ENCODE results near the gene COPRS. TPM values are rescaled to one million over a fixed set of nuclear protein-coding genes. Genes with fewer than 3 reads are reported as not detected.

The COPRS gene
- total RNA-seq, 4 donors from 2014 or later: 23.8 to 45.2 (median 37.0) TPM

GRCh38 chr17:31869031-31869430, 10.0 kb upstream of the COPRS start:
- Histone ChIP-seq H3K4me3 (no peak overlapping the region), H3K4me1 (no peaks in the 10 kb centered on the region), H3K27ac (no peak overlapping the region), H3K36me3 (peaks cover 6 to 100% (median 64%) of the 10 kb centered on the region in 3 donors), H3K9me3 (no peaks in the 10 kb centered on the region), H3K27me3 (no peaks in the 10 kb centered on the region)
- intact Hi-C loops (cut with DNase I): no loop called here
- DNase-seq: no peak
- TF ChIP-seq POLR2A (IDR thresholded peaks at IDR 0.05): no peak
- TF ChIP-seq CTCF (IDR thresholded peaks at IDR 0.05): no peak
- WGBS, 2 donors: 100% methylated on average over 2 of the region's 2 CpGs

- peak overlapping the region; percentile 68 to 90 (median 81) for H3K4me3 ChIP-seq
- TF ChIP-seq POLR2A (IDR thresholded peaks at IDR 0.05): no peak
- no peak for TF ChIP-seq CTCF (IDR thresholded peaks at IDR 0.05)
- WGBS, 2 donors: 16 to 24% methylated on average over 8 to 15 of the region's 16 CpGs
- peaks cover 0 to 27% (median 15%) of the 10 kb centered on the region in 3 donors for H3K4me1 ChIP-seq
- H3K9me3 ChIP-seq: no peaks in the 10 kb centered on the region
- DNase-seq: no peak
- peak overlapping the region; percentile 35 to 93 (median 90) for H3K27ac ChIP-seq
- intact Hi-C loops (cut with DNase I): no loop called here
- no peaks in the 10 kb centered on the region for H3K27me3 ChIP-seq
- peaks cover 0 to 53% (median 16%) of the 10 kb centered on the region in 3 donors for H3K36me3 ChIP-seq
These were observed 504 bp upstream of the COPRS start for GRCh38 chr17:31859487-31860008.

GRCh38 chr17:31857920-31858641, 963 bp downstream of the COPRS start:
- Histone ChIP-seq H3K27ac (peak overlapping the region; percentile 58 to 93 (median 90)), H3K4me3 (peak overlapping the region; percentile 68 to 90 (median 81)), H3K36me3 (peaks cover 0 to 39% (median 7%) of the 10 kb centered on the region in 3 donors), H3K9me3 (no peaks in the 10 kb centered on the region), H3K27me3 (no peaks in the 10 kb centered on the region), H3K4me1 (peaks cover 0 to 27% (median 15%) of the 10 kb centered on the region in 3 donors)
- WGBS, 2 donors: 34 to 37% methylated on average over 9 to 13 of the region's 13 CpGs
- intact Hi-C loops (cut with DNase I): no loop called here
- TF ChIP-seq POLR2A (IDR thresholded peaks at IDR 0.05) (no peak), CTCF (IDR thresholded peaks at IDR 0.05) (no peak)
- DNase-seq: no peak

GRCh38 chr17:31856750-31857149, 2.3 kb downstream of the COPRS start:
- Histone ChIP-seq H3K36me3 (peaks cover 6 to 39% (median 7%) of the 10 kb centered on the region in 3 donors), H3K9me3 (no peaks in the 10 kb centered on the region), H3K27ac (no peak overlapping the region), H3K4me3 (no peak overlapping the region), H3K27me3 (no peaks in the 10 kb centered on the region), H3K4me1 (peaks cover 0 to 27% (median 15%) of the 10 kb centered on the region in 3 donors)
- intact Hi-C loops (cut with DNase I): no loop called here
- DNase-seq: no peak
- WGBS, 2 donors: 88 to 95% methylated on average over 3 to 4 of the region's 4 CpGs
- TF ChIP-seq POLR2A (IDR thresholded peaks at IDR 0.05) (no peak), CTCF (IDR thresholded peaks at IDR 0.05) (no peak)

GRCh38 chr17:31854672-31855071, 4.4 kb downstream of the COPRS start:
- H3K36me3 ChIP-seq: peaks cover 7 to 37% (median 11%) of the 10 kb centered on the region in 3 donors
- H3K27me3 ChIP-seq: no peaks in the 10 kb centered on the region
- H3K27ac ChIP-seq: no peak overlapping the region
- TF ChIP-seq CTCF (IDR thresholded peaks at IDR 0.05) (no peak), POLR2A (IDR thresholded peaks at IDR 0.05) (no peak)
- no peak for DNase-seq
- intact Hi-C loops (cut with DNase I): no loop called here
- no peak overlapping the region for H3K4me3 ChIP-seq
- no peaks in the 10 kb centered on the region for H3K9me3 ChIP-seq
- WGBS, 2 donors: 79 to 88% methylated on average over 2 of the region's 2 CpGs
- H3K4me1 ChIP-seq: peaks cover 0 to 24% (median 14%) of the 10 kb centered on the region in 3 donors
